CD4-positive, alpha-beta T cell treated with Interleukin-6 at 100 ng/mL for 8 hours (primary cell): ENCODE data around the gene AUTS2.
"Not testable (repeated sequence)": the region's sequence is repeated elsewhere in the genome, so short reads cannot be mapped to it uniquely, and the experiment has no call there.

Source experiments
- DNase-seq: peaks from one replicate; pipeline ENCODE4 v3.0.0-alpha.2; 2020; ENCODE audit warnings: mixed read lengths, low spot score

Gene AUTS2

GRCh38 chr7:70352906-70353305 lies 754.6 kb downstream of the AUTS2 start:
- no peak for DNase-seq

GRCh38 chr7:70353330-70353945 lies 755.2 kb downstream of the AUTS2 start:
- DNase-seq, result no peak

GRCh38 chr7:70353946-70354335 lies 755.7 kb downstream of the AUTS2 start:
- DNase-seq, result no peak

GRCh38 chr7:70354409-70355169 lies 756.3 kb downstream of the AUTS2 start:
- DNase-seq, result no peak

GRCh38 chr7:70355198-70356020 lies 757.1 kb downstream of the AUTS2 start:
- no peak for DNase-seq

- no peak for DNase-seq
Measured at GRCh38 chr7:70356085-70356786, 758.0 kb downstream of the AUTS2 start.

GRCh38 chr7:70356787-70357328 lies 758.6 kb downstream of the AUTS2 start:
- no peak for DNase-seq

- DNase-seq, result no peak
Measured at GRCh38 chr7:70360557-70360956, 762.3 kb downstream of the AUTS2 start.

GRCh38 chr7:70361821-70362220 lies 763.5 kb downstream of the AUTS2 start:
- DNase-seq, result no peak

GRCh38 chr7:70364393-70364792 lies 766.1 kb downstream of the AUTS2 start:
- DNase-seq, result not testable (repeated sequence)

- no peak for DNase-seq
Measured at GRCh38 chr7:70371652-70372051, 773.4 kb downstream of the AUTS2 start.

GRCh38 chr7:70372768-70373515 lies 774.7 kb downstream of the AUTS2 start:
- DNase-seq, result no peak

- DNase-seq, result no peak
Measured at GRCh38 chr7:70374772-70375533, 776.7 kb downstream of the AUTS2 start.

- DNase-seq, result no peak
Measured at GRCh38 chr7:70376561-70377031, 778.3 kb downstream of the AUTS2 start.

- no peak for DNase-seq
Measured at GRCh38 chr7:70377957-70378356, 779.7 kb downstream of the AUTS2 start.

- DNase-seq, result no peak
Measured at GRCh38 chr7:70379210-70379609, 780.9 kb downstream of the AUTS2 start.

- no peak for DNase-seq
Measured at GRCh38 chr7:70380421-70381015, 782.2 kb downstream of the AUTS2 start.

- DNase-seq, result no peak
Measured at GRCh38 chr7:70383066-70383782, 784.9 kb downstream of the AUTS2 start.

- no peak for DNase-seq
Measured at GRCh38 chr7:70384024-70384423, 785.7 kb downstream of the AUTS2 start.
